Thoracic aorta (tissue), 2 donors: ENCODE data around the gene NOS1AP. TPM values are rescaled to one million over a fixed set of nuclear protein-coding genes. Genes with fewer than 3 reads are reported as not detected.
A peak's percentile ranks its signal among the peaks of the same experiment; 100 is the strongest.

Experiments used
- ATAC-seq: fragments of 150-250 bp; one replicate; pipeline ENCODE4 v1.8.0; 2017; ENCODE audit warnings: low read depth; ENCODE audit not compliant: insufficient number of reproducible peaks, low FRiP score
- DNase-seq: peaks from one replicate; pipeline ENCODE4 v3.0.0-alpha.2; 2020; ENCODE audit warnings: low spot score
- H3K27ac ChIP-seq, 2 donors: fragments of 200-600 bp; sonication (generic); 1 replicate in 1 of 2; 2 replicates in 1 of 2; pipeline ENCODE4 v1.5.1; 2016; ENCODE audit warnings: mild to moderate bottlenecking in 2 of 2, moderate library complexity in 2 of 2
- H3K27me3 ChIP-seq: fragments of 200-600 bp; sonication (generic); replicated peaks from 2 replicates; pipeline ENCODE4 v1.6.0; 2016; ENCODE audit warnings: mild to moderate bottlenecking; ENCODE audit not compliant: insufficient read depth
- H3K36me3 ChIP-seq: fragments of 200-600 bp; sonication (generic); one replicate; pipeline ENCODE4 v1.5.1; 2016
- H3K4me1 ChIP-seq, 2 donors: fragments of 200-600 bp; sonication (generic); 1 replicate in 1 of 2; 2 replicates in 1 of 2; pipeline versions ENCODE4 v1.5.1 to v1.6.0; 2016; ENCODE audit warnings: low read depth in 2 of 2, mild to moderate bottlenecking in 1 of 2; ENCODE audit not compliant: control insufficient read depth in 1 of 2
- H3K4me3 ChIP-seq: fragments of 200-600 bp; sonication (generic); 2 replicates; pipeline ENCODE4 v1.5.1; 2016; ENCODE audit warnings: mild to moderate bottlenecking
- H3K9me3 ChIP-seq: fragments of 200-600 bp; sonication (generic); 2 replicates; pipeline ENCODE4 v1.5.1; 2016
- total RNA-seq, 2 donors: library from RNA; depleted of rRNA; stranded (reverse); fragments of >200 nt; gene quantifications; one replicate each; pipeline versions ENCODE4 v1.1.0 to v1.2.3, GENCODE V29; 2016
- TF ChIP-seq, protein P1 (sequence below): fragments of 200-600 bp; sonication (generic); IDR thresholded peaks from one replicate; pipeline ENCODE4 v1.5.1; 2019; ENCODE audit warnings: antibody characterized with exemption

The NOS1AP gene
- total RNA-seq: 10 to 100 TPM in 1 of 2 donors, 1 to 10 TPM in 1; 6.3 to 12.2 TPM

DNA sequence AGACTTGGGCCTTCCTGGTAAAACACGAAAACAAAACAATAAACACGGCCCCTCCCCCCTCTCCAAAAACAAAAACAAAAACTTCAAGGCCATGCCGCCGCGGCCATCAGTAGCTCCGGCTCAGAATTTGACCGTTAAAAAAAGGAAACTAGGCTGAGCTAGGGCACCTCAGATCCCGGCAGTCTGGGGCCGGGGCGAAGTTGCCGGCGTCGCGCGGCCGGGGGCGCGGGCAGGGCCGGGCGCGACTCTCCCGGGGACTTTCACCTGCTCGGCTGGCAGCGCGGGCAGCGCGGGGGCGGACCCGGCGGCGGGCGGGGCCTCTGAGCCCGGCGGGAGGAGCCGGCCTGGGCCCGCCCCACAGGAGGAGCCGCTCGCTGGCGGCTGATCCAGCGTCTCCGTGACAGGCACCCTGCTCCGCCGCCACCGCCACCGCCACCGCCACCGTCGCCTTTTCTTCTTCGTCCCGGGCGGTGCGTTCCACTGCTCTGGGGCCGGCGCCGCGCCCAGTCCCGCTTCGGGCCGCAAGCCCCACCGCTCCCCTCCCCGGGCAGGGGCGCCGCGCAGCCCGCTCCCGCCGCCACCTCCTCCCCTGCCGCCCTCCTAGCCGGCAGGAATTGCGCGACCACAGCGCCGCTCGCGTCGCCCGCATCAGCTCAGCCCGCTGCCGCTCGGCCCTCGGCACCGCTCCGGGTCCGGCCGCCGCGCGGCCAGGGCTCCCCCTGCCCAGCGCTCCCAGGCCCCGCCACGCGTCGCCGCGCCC, at the start of gene NOS1AP:
Gene NOS1AP, plus strand, starts transcription at position 358 of the 760 bp plus-strand sequence. CDS start 487 bp downstream, outside the sequence.
- H3K4me3 ChIP-seq: peak within 1 kb of the TSS; percentile 86
- no peaks in the 10 kb centered on the region for H3K27me3 ChIP-seq
- peaks cover 4 to 32% of the 10 kb centered on the region in 2 donors for H3K4me1 ChIP-seq
- H3K36me3 ChIP-seq: no peaks in the 10 kb centered on the region
- H3K27ac ChIP-seq: no peak within 1 kb of the TSS
- TF ChIP-seq, protein P1, sequence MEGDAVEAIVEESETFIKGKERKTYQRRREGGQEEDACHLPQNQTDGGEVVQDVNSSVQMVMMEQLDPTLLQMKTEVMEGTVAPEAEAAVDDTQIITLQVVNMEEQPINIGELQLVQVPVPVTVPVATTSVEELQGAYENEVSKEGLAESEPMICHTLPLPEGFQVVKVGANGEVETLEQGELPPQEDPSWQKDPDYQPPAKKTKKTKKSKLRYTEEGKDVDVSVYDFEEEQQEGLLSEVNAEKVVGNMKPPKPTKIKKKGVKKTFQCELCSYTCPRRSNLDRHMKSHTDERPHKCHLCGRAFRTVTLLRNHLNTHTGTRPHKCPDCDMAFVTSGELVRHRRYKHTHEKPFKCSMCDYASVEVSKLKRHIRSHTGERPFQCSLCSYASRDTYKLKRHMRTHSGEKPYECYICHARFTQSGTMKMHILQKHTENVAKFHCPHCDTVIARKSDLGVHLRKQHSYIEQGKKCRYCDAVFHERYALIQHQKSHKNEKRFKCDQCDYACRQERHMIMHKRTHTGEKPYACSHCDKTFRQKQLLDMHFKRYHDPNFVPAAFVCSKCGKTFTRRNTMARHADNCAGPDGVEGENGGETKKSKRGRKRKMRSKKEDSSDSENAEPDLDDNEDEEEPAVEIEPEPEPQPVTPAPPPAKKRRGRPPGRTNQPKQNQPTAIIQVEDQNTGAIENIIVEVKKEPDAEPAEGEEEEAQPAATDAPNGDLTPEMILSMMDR: no peak
- ATAC-seq: peak; percentile 65
- no peaks in the 10 kb centered on the region for H3K9me3 ChIP-seq
- peak; percentile 8 for DNase-seq

DNA sequence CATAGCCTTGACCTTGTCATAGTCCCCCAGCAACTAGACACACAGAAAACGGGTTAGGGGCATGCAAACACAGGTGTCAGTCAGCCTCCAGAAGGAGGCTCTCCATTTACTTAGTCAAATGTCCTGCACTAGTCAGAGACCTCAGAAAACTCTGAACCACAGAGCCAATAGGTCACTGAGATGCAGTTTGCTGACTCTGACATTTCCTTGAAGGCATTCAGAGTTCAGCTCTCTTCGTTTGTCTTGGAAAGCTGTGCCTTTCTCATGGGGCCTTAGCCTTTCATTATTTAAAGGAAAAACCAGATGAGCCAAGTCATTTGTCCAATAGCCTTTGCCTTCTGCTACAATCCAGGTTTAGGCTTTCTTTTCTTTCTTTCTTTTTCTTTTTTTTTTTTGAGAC, 49.3 kb upstream of the NOS1AP start:
- H3K27ac ChIP-seq: peak overlapping the region; percentile 61 to 78
- DNase-seq (no peak), ATAC-seq (peak; percentile 19)
- TF ChIP-seq, protein P1: no peak
- peaks cover 33 to 62% of the 10 kb centered on the region in 2 donors for H3K4me1 ChIP-seq
- no peaks in the 10 kb centered on the region for H3K9me3 ChIP-seq
- no peaks in the 10 kb centered on the region for H3K27me3 ChIP-seq
- H3K36me3 ChIP-seq: no peaks in the 10 kb centered on the region
- peak overlapping the region; percentile 88 for H3K4me3 ChIP-seq

DNA sequence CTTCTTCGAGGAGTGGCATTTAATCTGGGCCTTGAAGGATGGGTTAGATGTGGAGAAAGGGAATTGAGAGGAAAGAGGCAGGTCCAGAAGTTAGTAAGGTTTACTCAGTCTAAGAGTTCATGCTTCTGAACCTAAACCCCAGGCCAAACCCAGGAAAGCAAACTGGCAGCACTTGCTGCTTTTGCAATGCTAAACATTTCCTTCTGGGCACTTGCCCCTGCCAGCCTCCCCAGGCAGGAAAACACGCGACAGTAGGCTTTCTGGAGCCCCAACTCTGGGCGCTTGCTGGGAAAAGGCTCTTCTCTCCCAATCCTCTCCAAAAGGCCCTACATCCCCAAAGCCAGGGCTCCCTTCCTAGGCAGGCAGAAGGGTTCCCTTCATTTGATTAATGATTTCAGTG, 48.4 kb upstream of the NOS1AP start:
- ATAC-seq (no peak), DNase-seq (no peak)
- Histone ChIP-seq H3K4me3 (peak overlapping the region; percentile 88), H3K27me3 (no peaks in the 10 kb centered on the region), H3K4me1 (peaks cover 33 to 62% of the 10 kb centered on the region in 2 donors), H3K9me3 (no peaks in the 10 kb centered on the region), H3K36me3 (no peaks in the 10 kb centered on the region), H3K27ac (peak overlapping the region; percentile 71 to 78)
- TF ChIP-seq, protein P1: no peak

DNA sequence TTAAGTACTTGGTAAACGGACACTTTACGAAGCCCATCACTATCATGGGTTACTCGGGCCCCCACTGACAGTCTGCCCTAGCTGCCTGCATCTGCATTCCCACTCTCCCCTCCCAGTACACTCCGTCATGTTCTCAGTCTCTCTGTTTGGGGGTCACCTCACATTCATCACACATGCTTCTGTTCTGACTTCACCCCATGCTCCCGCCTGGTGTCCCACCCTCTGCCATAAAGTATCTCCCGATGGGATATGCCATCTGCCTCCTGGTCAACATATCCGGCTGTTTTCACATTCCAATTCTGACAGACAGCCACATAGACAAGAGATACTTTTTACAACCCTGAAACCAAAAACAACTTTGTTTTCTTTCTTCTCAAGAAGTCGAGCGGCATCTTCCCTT, 46.9 kb upstream of the NOS1AP start:
- Histone ChIP-seq H3K4me1 (peaks cover 33 to 62% of the 10 kb centered on the region in 2 donors), H3K27ac (peak overlapping the region; percentile 71 to 78), H3K9me3 (no peaks in the 10 kb centered on the region), H3K4me3 (peak overlapping the region; percentile 88), H3K27me3 (no peaks in the 10 kb centered on the region), H3K36me3 (no peaks in the 10 kb centered on the region)
- ATAC-seq (no peak), DNase-seq (no peak)
- TF ChIP-seq, protein P1: no peak

DNA sequence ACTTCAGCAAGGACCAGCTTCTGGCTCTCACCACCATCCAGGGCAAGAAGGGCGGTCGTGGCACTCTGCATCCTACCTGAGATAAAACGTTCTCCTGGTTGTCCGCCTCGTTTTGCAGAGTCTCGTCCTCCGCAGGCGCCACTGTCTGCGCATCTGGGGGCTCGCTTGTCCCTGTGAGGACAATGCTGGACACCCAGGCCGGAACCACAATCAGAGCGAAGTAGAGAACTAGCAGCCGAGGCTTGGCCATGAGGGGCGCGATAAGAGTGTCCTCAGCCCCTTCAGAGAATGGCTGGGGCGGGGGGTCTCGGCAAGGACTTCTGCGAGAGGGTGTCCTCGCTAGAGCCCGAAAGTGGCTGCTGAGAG, 46.3 kb upstream of the NOS1AP start:
- no peaks in the 10 kb centered on the region for H3K36me3 ChIP-seq
- ATAC-seq: no peak
- H3K9me3 ChIP-seq: no peaks in the 10 kb centered on the region
- H3K4me1 ChIP-seq: peaks cover 33 to 57% of the 10 kb centered on the region in 2 donors
- TF ChIP-seq, protein P1: no peak
- H3K4me3 ChIP-seq: peak overlapping the region; percentile 88
- no peaks in the 10 kb centered on the region for H3K27me3 ChIP-seq
- DNase-seq: no peak
- H3K27ac ChIP-seq: peak overlapping the region; percentile 71 to 78
